SU-DHL-6 (cell line): ENCODE measurements around the gene HOXD3.

Experiments used
- H2AFZ ChIP-seq: fragments of 200-600 bp; sonication (generic); 2 replicates; pipeline ENCODE4 v1.6.1; 2014; ENCODE audit warnings: low read depth, mild to moderate bottlenecking, moderate library complexity, mixed read lengths, antibody characterized with exemption, low read length; ENCODE audit not compliant: severe bottlenecking
- H3F3A ChIP-seq: fragments of 200-600 bp; shearing (Covaris generic); 2 replicates; pipeline ENCODE4 v1.6.0; 2016; ENCODE audit warnings: antibody characterized with exemption, mild to moderate bottlenecking; ENCODE audit not compliant: insufficient read depth
- H3K27ac ChIP-seq: fragments of 200-600 bp; sonication (generic); 2 replicates; pipeline ENCODE4 v1.5.1; 2016; ENCODE audit warnings: low read depth, mild to moderate bottlenecking, low read length, moderate library complexity, mixed read lengths
- H3K27me3 ChIP-seq: fragments of 200-600 bp; sonication (generic), shearing (Covaris generic); 2 replicates; pipeline ENCODE4 v1.6.0; 2014; ENCODE audit warnings: mild to moderate bottlenecking, low read length
- H3K36me3 ChIP-seq: fragments of 200-600 bp; sonication (generic); 2 replicates; pipeline ENCODE4 v1.6.1; 2014; ENCODE audit warnings: mild to moderate bottlenecking, low read length, mixed read lengths
- H3K4me2 ChIP-seq: fragments of 300-600, 200-600 bp; shearing (Covaris generic), sonication (generic); 2 replicates; pipeline ENCODE4 v1.6.0; 2014; ENCODE audit warnings: low read length, low read depth, mild to moderate bottlenecking; ENCODE audit not compliant: poor library complexity, severe bottlenecking
- H3K4me3 ChIP-seq: fragments of 200-600 bp; sonication (generic); 2 replicates; pipeline ENCODE4 v1.5.1; 2014; ENCODE audit warnings: antibody characterized with exemption, low read length, mild to moderate bottlenecking, mixed read lengths; ENCODE audit not compliant: insufficient read depth, poor library complexity, severe bottlenecking
- H3K79me2 ChIP-seq: fragments of 200-600 bp; sonication (generic); 2 replicates; pipeline ENCODE4 v1.6.1; 2014; ENCODE audit warnings: mild to moderate bottlenecking, low read length, moderate library complexity; ENCODE audit not compliant: insufficient read depth
- H3K9ac ChIP-seq: fragments of 200-600 bp; sonication (generic); 2 replicates; pipeline ENCODE4 v1.7.0; 2014; ENCODE audit warnings: mild to moderate bottlenecking, low read length
- H3K9me2 ChIP-seq: fragments of 200-600 bp; sonication (generic); replicated peaks from 2 replicates; pipeline ENCODE4 v1.6.1; 2014; ENCODE audit warnings: low read length; ENCODE audit not compliant: insufficient read depth
- H3K9me3 ChIP-seq: fragments of 200-600 bp; sonication (generic); 2 replicates; pipeline ENCODE4 v1.6.1; 2014; ENCODE audit warnings: low read length, mixed read lengths; ENCODE audit not compliant: insufficient read depth
- H4K20me1 ChIP-seq: fragments of 200-600 bp; sonication (generic); 2 replicates; pipeline ENCODE4 v1.6.1; 2014; ENCODE audit warnings: low read depth, mild to moderate bottlenecking, antibody characterized with exemption, low read length, moderate library complexity, mixed read lengths
- CTCF ChIP-seq: fragments of 200-600 bp; sonication (generic); IDR thresholded peaks from one replicate; pipeline ENCODE4 v1.5.1; 2017; ENCODE audit warnings: antibody characterized with exemption, mild to moderate bottlenecking, low read length, moderate library complexity; ENCODE audit not compliant: insufficient read depth, poor library complexity, severe bottlenecking
- EZH2phosphoT487 ChIP-seq: fragments of 200-600 bp; sonication (generic), shearing (Covaris generic); conservative IDR thresholded peaks from 2 replicates; pipeline ENCODE4 v1.6.1; 2018; ENCODE audit warnings: mild to moderate bottlenecking, antibody characterized with exemption, low read length, moderate library complexity, mixed read lengths

HOXD3 gene

GRCh38 chr2:176137906-176138305 lies 19.2 kb upstream of the HOXD3 start:
- Histone ChIP-seq H3K9ac (no peak overlapping the region), H3K9me3 (no peaks in the 10 kb centered on the region), H3K27ac (no peak overlapping the region), H2AFZ (no peak overlapping the region), H3K36me3 (no peaks in the 10 kb centered on the region), H3K9me2 (no peaks in the 10 kb centered on the region), H3K79me2 (no peaks in the 10 kb centered on the region), H4K20me1 (no peaks in the 10 kb centered on the region), H3K4me3 (no peak overlapping the region), H3K4me2 (no peak overlapping the region), H3F3A (no peaks in the 10 kb centered on the region), H3K27me3 (no peaks in the 10 kb centered on the region)
- TF ChIP-seq EZH2phosphoT487 (no peak), CTCF (no peak)

GRCh38 chr2:176138526-176138922 lies 18.6 kb upstream of the HOXD3 start:
- H2AFZ ChIP-seq = no peak overlapping the region

GRCh38 chr2:176138923-176139660 lies 18.0 kb upstream of the HOXD3 start:
- H3K4me3 ChIP-seq = no peak overlapping the region
- H2AFZ ChIP-seq = no peak overlapping the region
- H3K9me3 ChIP-seq = no peaks in the 10 kb centered on the region
- H3K27me3 ChIP-seq = no peaks in the 10 kb centered on the region
- H3K9ac ChIP-seq = no peak overlapping the region
- no peaks in the 10 kb centered on the region for H3K36me3 ChIP-seq
- no peak for TF ChIP-seq EZH2phosphoT487
- no peak for TF ChIP-seq CTCF
- no peak overlapping the region for H3K27ac ChIP-seq
- H4K20me1 ChIP-seq = no peaks in the 10 kb centered on the region
- no peak overlapping the region for H3K4me2 ChIP-seq
- H3F3A ChIP-seq = no peaks in the 10 kb centered on the region
- H3K79me2 ChIP-seq = no peaks in the 10 kb centered on the region
- H3K9me2 ChIP-seq = no peaks in the 10 kb centered on the region

More at GRCh38 chr2:176138526-176138922, 18.6 kb upstream of the HOXD3 start:
- Histone ChIP-seq H4K20me1 (no peaks in the 10 kb centered on the region), H3K36me3 (no peaks in the 10 kb centered on the region), H3K4me2 (no peak overlapping the region), H3K27me3 (no peaks in the 10 kb centered on the region), H3K9me2 (no peaks in the 10 kb centered on the region), H3K4me3 (no peak overlapping the region), H3K9ac (no peak overlapping the region), H3K79me2 (no peaks in the 10 kb centered on the region), H3F3A (no peaks in the 10 kb centered on the region), H3K27ac (no peak overlapping the region), H3K9me3 (no peaks in the 10 kb centered on the region)
- no peak for TF ChIP-seq EZH2phosphoT487
- no peak for TF ChIP-seq CTCF
